HCT116 (cell line): Measurements from ENCODE around the gene LRRFIP1. TPM values are rescaled to one million over a fixed set of nuclear protein-coding genes. Genes with fewer than 3 reads are reported as not detected.

Source experiments
- ATAC-seq: fragments of 200-7000 bp; cut with Tn5 transposase; 2 replicates; pipeline ENCODE4 v1.9.1; 2020; ENCODE audit warnings: mild to moderate bottlenecking, moderate library complexity
- BruUV-seq: library from RNA; stranded (reverse); fragments of 400-500 nt; replicated peaks from 2 replicates; lab custom pipeline; 2021; lab: Mats Ljungman, UMichigan
- CTCF ChIA-PET: fragments of 300-600 bp; sonication (Branson Sonifier 250); formaldehyde crosslinking; loops from one replicate; lab custom pipeline; 2021; ENCODE audit warnings: antibody characterized with exemption; lab: Charles Lee
- POLR2A ChIA-PET: fragments of 300-600, 350-600 bp; sonication (Branson Sonifier 250); formaldehyde crosslinking; loops from one replicate; lab custom pipeline; 2021; ENCODE audit warnings: antibody characterized with exemption; lab: Charles Lee
- RAD21 ChIA-PET, 2 experiments: fragments of 300-600 bp; sonication (Branson Sonifier 250); formaldehyde crosslinking; loops; one replicate each; lab custom pipeline; 2023; ENCODE audit warnings: low total read pairs in 2 of 2; ENCODE audit not compliant: uncharacterized antibody in 2 of 2, unreplicated experiment in 2 of 2, low non-redundant PET in 1 of 2; lab: Charles Lee
- DNase-seq: peaks from one replicate; pipeline ENCODE4 v3.0.0-alpha.2; 2010; ENCODE audit warnings: low read depth, low spot score
- H2AFZ ChIP-seq: fragments of 200-600 bp; shearing (Covaris generic), sonication (generic); 2 replicates; pipeline ENCODE4 v1.6.1; 2017; ENCODE audit warnings: low read depth, mixed run types, mixed read lengths, antibody characterized with exemption, low read length; ENCODE audit not compliant: poor library complexity, severe bottlenecking
- H3K27ac ChIP-seq: 2 replicates; pipeline ENCODE4 v1.5.1; 2012; ENCODE audit warnings: low read depth, low read length
- H3K27me3 ChIP-seq: fragments of 200-600 bp; sonication (generic); 2 replicates; pipeline ENCODE4 v1.6.1; 2016; ENCODE audit warnings: mixed run types, low read length, mixed read lengths; ENCODE audit not compliant: insufficient read depth
- H3K36me3 ChIP-seq, 2 experiments: fragments of 200-500 bp in 1 of 2; fragments of 200-600 bp in 1 of 2; sonication (Bioruptor generic) in 1 of 2; sonication (generic) in 1 of 2; 2 replicates each; pipeline versions ENCODE4 v1.5.1 to v1.6.1; 2014 to 2016; ENCODE audit warnings: low read length in 2 of 2, inconsistent platforms in 1 of 2, mixed read lengths in 1 of 2, mixed run types in 1 of 2; ENCODE audit not compliant: insufficient read depth in 2 of 2, control insufficient read depth in 1 of 2
- H3K4me1 ChIP-seq, 2 experiments: fragments of 200-600 bp in 1 of 2; sonication (generic) in 1 of 2; 2 replicates each; pipeline versions ENCODE4 v1.5.1 to v1.6.1; 2012 to 2017; ENCODE audit warnings: low read length in 2 of 2, inconsistent platforms in 1 of 2, mild to moderate bottlenecking in 1 of 2, mixed read lengths in 1 of 2, mixed run types in 1 of 2, moderate library complexity in 1 of 2; ENCODE audit not compliant: insufficient read depth in 2 of 2, control insufficient read depth in 1 of 2
- H3K4me2 ChIP-seq: fragments of 200-600 bp; sonication (generic); 2 replicates; pipeline ENCODE4 v1.6.1; 2017; ENCODE audit warnings: mixed run types, low read length, mixed read lengths
- H3K4me3 ChIP-seq, 2 experiments: fragments of 200-600 bp in 1 of 2; sonication (generic) in 1 of 2; replicated peaks in 1 of 2; 2 replicates each; pipeline ENCODE4 v1.5.1; 2011 to 2016; ENCODE audit warnings: low read length in 2 of 2, control low read depth in 1 of 2, low read depth in 1 of 2, mild to moderate bottlenecking in 1 of 2, mixed read lengths in 1 of 2, mixed run types in 1 of 2
- H3K79me2 ChIP-seq: fragments of 200-600 bp; sonication (generic); 2 replicates; pipeline ENCODE4 v1.6.1; 2017; ENCODE audit warnings: mild to moderate bottlenecking, mixed run types, low read length, moderate library complexity, mixed read lengths; ENCODE audit not compliant: insufficient read depth
- H3K9ac ChIP-seq: fragments of 200-600 bp; sonication (generic); 2 replicates; pipeline ENCODE4 v1.6.1; 2016; ENCODE audit warnings: low read length, mixed read lengths
- H3K9me2 ChIP-seq: fragments of 200-600 bp; sonication (generic), shearing (Covaris generic); 2 replicates; pipeline ENCODE4 v1.6.1; 2017; ENCODE audit warnings: mixed run types, mild to moderate bottlenecking, moderate library complexity; ENCODE audit not compliant: insufficient read depth
- H3K9me3 ChIP-seq, 2 experiments: fragments of 200-500 bp in 1 of 2; fragments of 200-600 bp in 1 of 2; sonication (Bioruptor generic) in 1 of 2; sonication (generic) in 1 of 2; 2 replicates each; pipeline ENCODE4 v1.6.1; 2014 to 2017; ENCODE audit warnings: low read length in 2 of 2, mixed read lengths in 2 of 2, inconsistent platforms in 1 of 2, low read depth in 1 of 2, mild to moderate bottlenecking in 1 of 2, mixed run types in 1 of 2, moderate library complexity in 1 of 2; ENCODE audit not compliant: control insufficient read depth in 1 of 2, insufficient read depth in 1 of 2
- H4K20me1 ChIP-seq: fragments of 200-600 bp; sonication (generic), shearing (Covaris generic); 2 replicates; pipeline ENCODE4 v1.6.1; 2017; ENCODE audit warnings: mixed run types, mild to moderate bottlenecking, moderate library complexity; ENCODE audit not compliant: insufficient read depth
- CBX3 ChIP-seq: IDR thresholded peaks from 2 replicates; pipeline ENCODE4 v1.6.1; 2012; ENCODE audit warnings: low read depth
- ELF1 ChIP-seq: IDR thresholded peaks from 2 replicates; pipeline ENCODE4 v1.6.1; 2012; ENCODE audit warnings: low read depth, borderline replicate concordance
- EZH2 ChIP-seq: fragments of 200-600 bp; sonication (generic); IDR thresholded peaks from 2 replicates; pipeline ENCODE4 v1.6.1; 2017; ENCODE audit warnings: antibody characterized with exemption, mixed run types
- EZH2phosphoT487 ChIP-seq: fragments of 200-600 bp; IDR thresholded peaks from 2 replicates; pipeline ENCODE4 v1.6.1; 2018; ENCODE audit warnings: antibody characterized with exemption, borderline replicate concordance
- FOSL1 ChIP-seq: IDR thresholded peaks from 2 replicates; pipeline ENCODE4 v1.6.1; 2012; ENCODE audit warnings: low read depth
- JUND ChIP-seq: IDR thresholded peaks from 2 replicates; pipeline ENCODE4 v1.6.1; 2012
- MAX ChIP-seq: IDR thresholded peaks from 2 replicates; pipeline ENCODE4 v1.6.1; 2012
- POLR2AphosphoS5 ChIP-seq: IDR thresholded peaks from 2 replicates; pipeline ENCODE4 v1.6.1; 2011; ENCODE audit warnings: mild to moderate bottlenecking, low read depth, low read length, moderate library complexity
- SIN3A ChIP-seq: IDR thresholded peaks from 2 replicates; pipeline ENCODE4 v1.6.1; 2012; ENCODE audit warnings: low read depth
- SP1 ChIP-seq: IDR thresholded peaks from 2 replicates; pipeline ENCODE4 v1.6.1; 2012; ENCODE audit warnings: low read depth
- TCF7L2 ChIP-seq: IDR thresholded peaks from 2 replicates; pipeline ENCODE4 v1.7.0; 2011; ENCODE audit warnings: borderline replicate concordance, inconsistent platforms; ENCODE audit not compliant: insufficient read depth, insufficient read length; ENCODE audit errors: extremely low read depth
- YY1 ChIP-seq: IDR thresholded peaks from 2 replicates; pipeline ENCODE4 v1.6.1; 2011; ENCODE audit warnings: low read length, low read depth, moderate library complexity, mild to moderate bottlenecking; ENCODE audit not compliant: insufficient replicate concordance; ENCODE audit errors: extremely low read depth
- ZBTB33 ChIP-seq: IDR thresholded peaks from 2 replicates; pipeline ENCODE4 v1.6.1; 2011; ENCODE audit warnings: mild to moderate bottlenecking, low read length, moderate library complexity; ENCODE audit not compliant: insufficient replicate concordance; ENCODE audit errors: extremely low read depth
- ZFX ChIP-seq: fragments of 450-650 bp; IDR thresholded peaks from 2 replicates; pipeline ENCODE4 v1.6.1; 2017
- ZNF274 ChIP-seq: fragments of 200-500 bp; sonication (Bioruptor generic); IDR thresholded peaks from 2 replicates; pipeline ENCODE4 v1.6.1; 2014; ENCODE audit warnings: mild to moderate bottlenecking, low read depth, low read length, inconsistent platforms
- intact Hi-C: fragments of 100-400 bp; cut with micrococcal nuclease; formaldehyde crosslinking; loops from 2 replicates; pipeline ENCODE4 v1.10.0; 2022
- total RNA-seq: library from RNA; stranded (reverse); gene quantifications from one replicate; pipeline ENCODE4 v1.2.1, GENCODE V29; 2021; ENCODE audit not compliant: unreplicated experiment
- TF ChIP-seq, protein P1 (sequence below): IDR thresholded peaks from 2 replicates; pipeline ENCODE4 v1.6.1; 2012

The LRRFIP1 gene
- total RNA-seq, 1 experiment from 2014 or later = 76.9 TPM

GRCh38 chr2:237749002-237749401, 121.6 kb downstream of the LRRFIP1 start:
- no TSS peak for BruUV-seq
- ChIA-PET POLR2A (no interaction called here), RAD21 (no interaction called here), CTCF (no interaction called here)
- Histone ChIP-seq H2AFZ (no peak overlapping the region), H3K36me3 (peaks cover 19 to 27% of the 10 kb centered on the region in 2 experiments), H3K4me3 (no peak overlapping the region), H3K9me3 (no peaks in the 10 kb centered on the region), H3K4me1 (no peaks in the 10 kb centered on the region; a peak in 1 of 4 replicates), H3K27me3 (no peaks in the 10 kb centered on the region), H3K9ac (no peak overlapping the region), H3K79me2 (peaks cover 30% of the 10 kb centered on the region), H3K4me2 (no peak overlapping the region), H3K27ac (no peak overlapping the region), H3K9me2 (no peaks in the 10 kb centered on the region), H4K20me1 (peaks cover 10% of the 10 kb centered on the region)
- intact Hi-C loops = loop anchor here (10.0 kb wide), 1 partner anchor 234 kb away; no protein-coding TSS in a partner anchor
- DNase-seq = no peak
- no peak for ATAC-seq
- TF ChIP-seq ZNF274 = no peak
- no peak for TF ChIP-seq POLR2AphosphoS5
- no peak for TF ChIP-seq SIN3A
- no peak for TF ChIP-seq FOSL1
- TF ChIP-seq ZFX = no peak
- TF ChIP-seq EZH2 = no peak
- no peak for TF ChIP-seq TCF7L2
- no peak for TF ChIP-seq YY1
- no peak for TF ChIP-seq JUND
- TF ChIP-seq MAX = no peak
- no peak for TF ChIP-seq SP1

- no peak for ATAC-seq
- intact Hi-C loops = loop anchor here (10.0 kb wide), 1 partner anchor 235 kb away; no protein-coding TSS in a partner anchor
- peaks cover 7% of the 10 kb centered on the region; the same call in 1 of the 2 replicates for H4K20me1 ChIP-seq
- POLR2A ChIA-PET = no interaction called here
- no peak for TF ChIP-seq POLR2AphosphoS5
- TF ChIP-seq MAX = no peak
- TF ChIP-seq EZH2phosphoT487 = no peak
- TF ChIP-seq ZBTB33 = no peak
- no peak for TF ChIP-seq ZNF274
- TF ChIP-seq, protein P1, sequence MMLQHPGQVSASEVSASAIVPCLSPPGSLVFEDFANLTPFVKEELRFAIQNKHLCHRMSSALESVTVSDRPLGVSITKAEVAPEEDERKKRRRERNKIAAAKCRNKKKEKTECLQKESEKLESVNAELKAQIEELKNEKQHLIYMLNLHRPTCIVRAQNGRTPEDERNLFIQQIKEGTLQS = no peak
- TF ChIP-seq JUND = no peak
- TF ChIP-seq ELF1 = no peak
- no peak for TF ChIP-seq CBX3
- TF ChIP-seq, all 23 proteins: peak for 0
- no TSS peak for BruUV-seq
- ChIA-PET RAD21 (no interaction called here), CTCF (no interaction called here)
- Histone ChIP-seq H3K36me3 (peaks cover 23 to 30% of the 10 kb centered on the region in 2 experiments), H3K9ac (no peak overlapping the region), H3K9me3 (no peaks in the 10 kb centered on the region), H3K27ac (no peak overlapping the region), H2AFZ (no peak overlapping the region), H3K79me2 (peaks cover 26% of the 10 kb centered on the region), H3K27me3 (no peaks in the 10 kb centered on the region), H3K4me2 (no peak overlapping the region), H3K9me2 (no peaks in the 10 kb centered on the region), H3K4me1 (no peaks in the 10 kb centered on the region), H3K4me3 (no peak overlapping the region)
- DNase-seq = no peak
These were observed 122.6 kb downstream of the LRRFIP1 start for GRCh38 chr2:237749961-237750360.
